Upper lobe of left lung (tissue), 4 donors: ENCODE results near the gene CLEC7A.

Source experiments
- CTCF ChIP-seq, 6 experiments: fragments of 450-650 bp in 4 of 6; fragments of 200-600 bp in 2 of 6; sonication (generic) in 2 of 6; IDR thresholded peaks; one replicate each; pipeline ENCODE4 v1.5.1; 2016 to 2019; ENCODE audit warnings: antibody characterized with exemption in 6 of 6
- POLR2A ChIP-seq, 4 donors: fragments of 450-650 bp; IDR thresholded peaks; one replicate each; pipeline ENCODE4 v1.5.1; 2016 to 2017; ENCODE audit warnings: antibody characterized with exemption in 4 of 4, mild to moderate bottlenecking in 2 of 4

GRCh38 chr12:10102322-10102721, 27.7 kb downstream of the CLEC7A start:
- no peak for TF ChIP-seq CTCF (IDR thresholded peaks at IDR 0.05)
- TF ChIP-seq POLR2A (IDR thresholded peaks at IDR 0.05): no peak
